Naive thymus-derived CD4-positive, alpha-beta T cell (primary cell): ENCODE results near the gene ANKRD42. TPM values are rescaled to one million over a fixed set of nuclear protein-coding genes. Genes with fewer than 3 reads are reported as not detected.

Source experiments
- ATAC-seq: fragments of 150-1000 bp; cut with Tn5 transposase; 2 replicates; pipeline ENCODE4 v1.10.0; 2021; ENCODE audit warnings: mild to moderate bottlenecking, moderate library complexity
- CTCF ChIA-PET: fragments of 350-600 bp; sonication (Branson Sonifier 250); formaldehyde crosslinking; loops from one replicate; lab custom pipeline; 2021; ENCODE audit warnings: antibody characterized with exemption; lab: Charles Lee
- POLR2A ChIA-PET: fragments of 350-600 bp; sonication (Branson Sonifier 250); formaldehyde crosslinking; loops from one replicate; lab custom pipeline; 2021; ENCODE audit warnings: antibody characterized with exemption, inconsistent platforms; lab: Charles Lee
- DNase-seq, 9 donors: peaks; one replicate each; pipeline versions ENCODE4 v3.0.0 to v3.0.0-alpha.2; 2020 to 2022; ENCODE audit warnings: mixed read lengths in 1 of 9
- H3K27ac ChIP-seq: one replicate; pipeline ENCODE4 v1.7.0; 2013; ENCODE audit warnings: mild to moderate bottlenecking, low read depth, low read length, moderate library complexity
- H3K27me3 ChIP-seq, 2 donors: one replicate each; pipeline ENCODE4 v1.7.0; 2013; ENCODE audit warnings: low read length in 2 of 2, mild to moderate bottlenecking in 2 of 2, moderate library complexity in 2 of 2; ENCODE audit not compliant: control insufficient read depth in 2 of 2, insufficient read depth in 2 of 2
- H3K36me3 ChIP-seq, 3 experiments: 1 replicate in 2 of 3; 2 replicates in 1 of 3; pipeline ENCODE4 v1.7.0; 2013; ENCODE audit warnings: low read length in 3 of 3, mild to moderate bottlenecking in 3 of 3, moderate library complexity in 1 of 3; ENCODE audit not compliant: insufficient read depth in 3 of 3, control insufficient read depth in 2 of 3
- H3K4me1 ChIP-seq, 2 donors: one replicate each; pipeline ENCODE4 v1.7.0; 2013; ENCODE audit warnings: low read length in 2 of 2, mild to moderate bottlenecking in 2 of 2, moderate library complexity in 1 of 2; ENCODE audit not compliant: control insufficient read depth in 2 of 2, insufficient read depth in 2 of 2
- H3K4me3 ChIP-seq: 2 replicates; pipeline ENCODE4 v1.7.0; 2013; ENCODE audit warnings: mild to moderate bottlenecking, low read length
- H3K9me3 ChIP-seq, 3 experiments: 1 replicate in 2 of 3; 2 replicates in 1 of 3; pipeline ENCODE4 v1.7.0; 2013; ENCODE audit warnings: low read length in 3 of 3; ENCODE audit not compliant: control insufficient read depth in 2 of 3
- H3K27ac Mint-ChIP-seq, 9 donors: one replicate each; pipeline ENCODE4 v1.8.0; 2020 to 2022; ENCODE audit warnings: mixed read lengths in 9 of 9, mild to moderate bottlenecking in 8 of 9, moderate library complexity in 5 of 9, inconsistent platforms in 2 of 9
- H3K27me3 Mint-ChIP-seq, 5 donors: one replicate each; pipeline ENCODE4 v1.8.0; 2021 to 2022; ENCODE audit warnings: mixed read lengths in 5 of 5, mild to moderate bottlenecking in 1 of 5
- H3K36me3 Mint-ChIP-seq, 5 donors: one replicate each; pipeline ENCODE4 v1.8.0; 2020 to 2022; ENCODE audit warnings: mixed read lengths in 5 of 5, mild to moderate bottlenecking in 3 of 5, inconsistent platforms in 1 of 5
- H3K4me1 Mint-ChIP-seq, 7 donors: one replicate each; pipeline ENCODE4 v1.8.0; 2020 to 2022; ENCODE audit warnings: mixed read lengths in 7 of 7, mild to moderate bottlenecking in 3 of 7, inconsistent platforms in 1 of 7
- H3K4me3 Mint-ChIP-seq, 10 donors: one replicate each; pipeline ENCODE4 v1.8.0; 2020 to 2022; ENCODE audit warnings: mild to moderate bottlenecking in 10 of 10, mixed read lengths in 10 of 10, moderate library complexity in 6 of 10, inconsistent platforms in 2 of 10
- H3K9me3 Mint-ChIP-seq, 11 donors: one replicate each; pipeline ENCODE4 v1.8.0; 2020 to 2022; ENCODE audit warnings: mixed read lengths in 11 of 11, mild to moderate bottlenecking in 4 of 11, inconsistent platforms in 1 of 11, moderate library complexity in 1 of 11
- intact Hi-C, 2 donors: fragments of 100-400 bp; cut with micrococcal nuclease; formaldehyde crosslinking; loops; one replicate each; pipeline ENCODE4 v1.15.1; 2023
- polyA plus RNA-seq, 2 donors: library from polyadenylated mRNA; unstranded; fragments of 300-500 nt; fragmentation: Illumina TruSeq; gene quantifications; one replicate each; pipeline ENCODE4 v1.2.3, GENCODE V29; 2021
- total RNA-seq, 6 experiments: library from RNA in 5 of 6; stranded (reverse) in 5 of 6; gene quantifications; 1 replicate in 5 of 6; 2 replicates in 1 of 6; pipeline ENCODE4 v1.2.3 and lab custom pipeline; 2021 to 2026

The ANKRD42 gene
- total and polyA plus RNA-seq, 7 experiments from 2014 or later, result 3.1 to 10.9 (median 6.6) TPM

DNA sequence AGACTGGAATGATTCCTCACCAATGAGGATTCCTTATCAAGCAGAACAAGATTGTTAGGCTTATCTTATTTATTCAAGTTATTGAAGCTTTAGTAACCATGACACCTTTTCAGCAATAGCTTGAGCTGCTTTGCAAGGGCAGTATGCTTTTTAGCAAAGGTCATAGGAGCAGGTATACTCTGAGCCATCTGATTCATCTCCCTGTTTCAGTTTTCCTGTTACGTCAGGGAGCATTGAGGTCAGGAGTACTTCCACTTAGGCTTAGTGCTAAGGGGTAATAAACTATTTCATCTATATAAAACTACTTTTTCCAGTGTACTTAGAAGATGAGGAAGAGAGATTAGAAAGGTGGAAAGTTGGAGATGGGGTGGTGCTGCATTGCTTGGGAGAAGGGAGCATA is 17.7 kb upstream of the ANKRD42 start:
- H3K27ac Mint-ChIP-seq, result peak overlapping the region in 5 of 9 donors; percentile 6 to 82 (median 39)
- H3K4me1 Mint-ChIP-seq, result peaks cover 23 to 73% (median 60%) of the 10 kb centered on the region in 7 donors
- Histone ChIP-seq H3K27me3 (no peaks in the 10 kb centered on the region), H3K36me3 (peaks cover 22 to 48% (median 33%) of the 10 kb centered on the region in 3 experiments), H3K9me3 (no peaks in the 10 kb centered on the region), H3K4me3 (no peak overlapping the region), H3K27ac (no peak overlapping the region), H3K4me1 (peaks cover 21 to 36% of the 10 kb centered on the region in 2 donors)
- ATAC-seq (no peak), DNase-seq (no peak)
- intact Hi-C loops, result loop anchor here in 1 of 2 donors (2.0 to 5.0 kb wide), 2 partner anchors 15 to 76 kb away; no protein-coding TSS in a partner anchor
- POLR2A ChIA-PET, result interaction anchor here (0.8 to 1.3 kb wide), 2 partner anchors 16 to 19 kb away, joined by 3 to 5 read pairs; partner anchors contain the start of gene PCF11
- CTCF ChIA-PET, result interaction anchor here (0.7 kb wide), 1 partner anchor 64 kb away, joined by 5 read pairs; no protein-coding TSS in a partner anchor
- H3K4me3 Mint-ChIP-seq, result peak overlapping the region in 6 of 10 donors; percentile 4 to 49 (median 24)
- no peaks in the 10 kb centered on the region for H3K27me3 Mint-ChIP-seq
- peaks cover 7 to 40% (median 21%) of the 10 kb centered on the region in 5 donors for H3K36me3 Mint-ChIP-seq
- no peaks in the 10 kb centered on the region for H3K9me3 Mint-ChIP-seq

DNA sequence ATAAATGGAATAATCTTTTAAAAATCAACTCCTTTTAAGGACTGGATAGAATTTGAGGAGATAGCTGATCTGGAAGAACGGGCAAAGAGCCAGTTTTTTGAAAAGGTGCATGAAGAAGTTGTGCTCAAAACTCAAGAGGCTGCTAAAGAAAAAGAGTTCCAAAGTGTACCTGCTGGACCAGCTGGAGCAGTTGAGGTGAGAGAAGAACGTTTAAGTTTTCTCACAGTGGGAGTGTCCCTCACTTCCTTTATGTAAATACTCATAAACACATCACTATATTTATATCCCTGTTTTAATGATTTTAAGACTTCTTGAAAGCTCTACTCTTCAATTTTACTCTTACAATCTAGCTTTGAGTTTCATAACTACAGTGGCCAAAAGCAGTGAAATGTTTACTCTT is 11.7 kb upstream of the ANKRD42 start:
- ChIA-PET CTCF (interaction anchor here (0.7 kb wide), 1 partner anchor 111 kb away, joined by 3 read pairs; no protein-coding TSS in a partner anchor), POLR2A (interaction anchor here (0.6 to 3.7 kb wide), 4 partner anchors 10 to 25 kb away, joined by 3 to 20 read pairs (median 5); partner anchors contain the start of genes ANKRD42 and PCF11)
- intact Hi-C loops, result loop anchor here in 1 of 2 donors (1.0 kb wide), 1 partner anchor 10 kb away; no protein-coding TSS in a partner anchor
- Histone ChIP-seq H3K4me1 (peaks cover 3 to 6% of the 10 kb centered on the region in 2 donors), H3K36me3 (peaks cover 36 to 72% (median 43%) of the 10 kb centered on the region in 3 experiments), H3K9me3 (no peaks in the 10 kb centered on the region), H3K27ac (peak overlapping the region; percentile 7), H3K27me3 (no peaks in the 10 kb centered on the region), H3K4me3 (no peak overlapping the region)
- DNase-seq (no peak), ATAC-seq (no peak)
- Mint-ChIP-seq H3K36me3 (peaks cover 0 to 47% (median 25%) of the 10 kb centered on the region in 5 donors), H3K27me3 (no peaks in the 10 kb centered on the region), H3K9me3 (no peaks in the 10 kb centered on the region), H3K27ac (peak overlapping the region in 8 of 9 donors; percentile 2 to 74 (median 56)), H3K4me1 (peaks cover 11 to 33% (median 32%) of the 10 kb centered on the region in 7 donors), H3K4me3 (no peak overlapping the region)

DNA sequence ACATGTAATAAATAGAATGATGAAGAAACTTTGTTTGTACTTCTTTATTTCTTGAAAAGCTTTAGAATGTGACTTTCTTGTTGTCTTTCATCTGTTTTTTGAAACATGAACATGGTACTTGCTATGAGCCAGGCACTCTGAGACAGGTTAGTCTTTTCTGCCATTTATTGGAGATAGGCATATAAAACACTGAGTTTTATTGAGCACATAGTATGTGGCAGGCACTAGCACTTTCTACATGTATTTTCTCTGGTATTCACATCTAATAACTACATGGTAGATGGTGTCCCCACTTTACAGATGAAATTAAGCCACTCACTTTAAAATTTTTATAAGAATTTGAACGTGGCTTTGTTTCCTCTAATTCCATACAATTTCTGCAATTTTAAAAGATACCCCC is 7.7 kb upstream of the ANKRD42 start:
- Histone ChIP-seq H3K27ac (no peak overlapping the region), H3K4me3 (no peak overlapping the region), H3K27me3 (no peaks in the 10 kb centered on the region), H3K4me1 (peaks cover 3 to 4% of the 10 kb centered on the region in 2 donors), H3K36me3 (peaks cover 17 to 51% (median 29%) of the 10 kb centered on the region in 3 experiments), H3K9me3 (no peaks in the 10 kb centered on the region)
- intact Hi-C loops, result loop anchor here in 1 of 2 donors (1.0 kb wide), 1 partner anchor 8 kb away; no protein-coding TSS in a partner anchor
- Mint-ChIP-seq H3K27ac (peak overlapping the region in 1 of 9 donors; percentile 48), H3K27me3 (no peaks in the 10 kb centered on the region), H3K4me3 (no peak overlapping the region), H3K36me3 (peaks cover 0 to 51% (median 32%) of the 10 kb centered on the region in 5 donors), H3K4me1 (peaks cover 9 to 21% (median 15%) of the 10 kb centered on the region in 7 donors), H3K9me3 (no peaks in the 10 kb centered on the region)
- no peak for ATAC-seq
- DNase-seq, result no peak
- ChIA-PET POLR2A (no interaction called here), CTCF (no interaction called here)

DNA sequence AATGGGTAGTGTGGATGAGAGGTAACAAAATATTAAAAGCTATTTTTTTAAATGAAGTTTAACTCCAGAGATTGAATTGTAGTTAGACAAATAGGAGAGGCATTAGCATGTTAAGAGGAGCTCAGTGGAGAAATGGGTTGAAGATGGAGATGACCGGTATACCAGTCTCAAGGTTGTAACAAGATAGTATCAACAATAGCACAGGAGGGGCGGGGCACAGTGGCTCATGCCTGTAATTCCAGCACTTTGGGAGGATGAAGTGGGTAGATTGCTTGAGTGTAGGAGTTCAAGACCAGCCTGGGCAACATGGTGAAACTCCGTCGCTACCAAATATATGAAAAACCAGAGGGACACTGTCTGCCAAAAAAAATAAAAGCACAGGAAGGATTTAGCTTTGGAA is 6.0 kb upstream of the ANKRD42 start:
- CTCF ChIA-PET, result no interaction called here
- Histone ChIP-seq H3K4me1 (peaks cover 5 to 6% of the 10 kb centered on the region in 2 donors), H3K27me3 (no peaks in the 10 kb centered on the region), H3K4me3 (no peak overlapping the region), H3K27ac (no peak overlapping the region), H3K9me3 (no peaks in the 10 kb centered on the region), H3K36me3 (peaks cover 8 to 43% (median 23%) of the 10 kb centered on the region in 3 experiments)
- Mint-ChIP-seq H3K4me1 (peaks cover 12 to 23% (median 17%) of the 10 kb centered on the region in 7 donors), H3K4me3 (no peak overlapping the region), H3K9me3 (no peaks in the 10 kb centered on the region), H3K36me3 (peaks cover 0 to 48% (median 25%) of the 10 kb centered on the region in 5 donors), H3K27ac (peak overlapping the region in 8 of 9 donors; percentile 11 to 84 (median 45)), H3K27me3 (no peaks in the 10 kb centered on the region)
- POLR2A ChIA-PET, result interaction anchor here (0.7 to 2.3 kb wide), 8 partner anchors 11 to 286 kb away, joined by 3 to 12 read pairs (median 3); partner anchors contain the start of genes DDIAS and PCF11
- no peak for DNase-seq
- ATAC-seq, result no peak
- intact Hi-C loops, result no loop called here

DNA sequence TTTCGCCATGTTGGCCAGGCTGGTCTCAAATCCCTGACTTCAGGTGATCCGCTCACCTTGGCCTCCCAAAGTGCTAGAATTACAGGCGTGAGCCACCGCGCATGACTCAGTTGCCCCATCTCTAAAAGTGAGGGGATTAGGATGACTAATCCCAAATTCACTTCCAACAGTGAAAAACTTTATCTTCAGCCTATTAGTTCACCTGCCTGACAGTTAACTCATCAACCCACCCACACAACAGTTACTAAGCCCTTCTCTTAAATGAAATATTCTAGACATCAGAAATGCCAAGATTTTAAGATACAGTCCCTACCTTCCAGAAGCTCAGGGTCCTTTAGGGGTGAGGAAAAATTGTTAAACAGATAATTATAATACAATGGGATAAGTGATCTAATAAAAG is 2.0 kb upstream of the ANKRD42 start:
- ATAC-seq, result no peak
- H3K36me3 ChIP-seq, result peaks cover 4 to 20% (median 4%) of the 10 kb centered on the region in 3 experiments
- POLR2A ChIA-PET, result interaction anchor here (0.8 to 1.2 kb wide), 2 partner anchors 34 to 291 kb away, joined by 3 to 7 read pairs; partner anchors contain the start of genes PCF11 and PRCP
- Mint-ChIP-seq H3K4me1 (peaks cover 28 to 48% (median 39%) of the 10 kb centered on the region in 7 donors), H3K9me3 (peaks cover 0 to 3% (median 0%) of the 10 kb centered on the region in 11 donors), H3K27me3 (no peaks in the 10 kb centered on the region), H3K27ac (peak overlapping the region in 6 of 9 donors; percentile 21 to 99 (median 48)), H3K36me3 (peaks cover 6 to 30% (median 18%) of the 10 kb centered on the region in 5 donors), H3K4me3 (peak overlapping the region in 4 of 10 donors; percentile 10 to 99 (median 32))
- CTCF ChIA-PET, result no interaction called here
- H3K4me3 ChIP-seq, result no peak overlapping the region
- H3K4me1 ChIP-seq, result peaks cover 22 to 23% of the 10 kb centered on the region in 2 donors
- no peak for DNase-seq
- H3K27me3 ChIP-seq, result no peaks in the 10 kb centered on the region
- peak overlapping the region; percentile 99 for H3K27ac ChIP-seq
- no peaks in the 10 kb centered on the region for H3K9me3 ChIP-seq
- intact Hi-C loops, result no loop called here

DNA sequence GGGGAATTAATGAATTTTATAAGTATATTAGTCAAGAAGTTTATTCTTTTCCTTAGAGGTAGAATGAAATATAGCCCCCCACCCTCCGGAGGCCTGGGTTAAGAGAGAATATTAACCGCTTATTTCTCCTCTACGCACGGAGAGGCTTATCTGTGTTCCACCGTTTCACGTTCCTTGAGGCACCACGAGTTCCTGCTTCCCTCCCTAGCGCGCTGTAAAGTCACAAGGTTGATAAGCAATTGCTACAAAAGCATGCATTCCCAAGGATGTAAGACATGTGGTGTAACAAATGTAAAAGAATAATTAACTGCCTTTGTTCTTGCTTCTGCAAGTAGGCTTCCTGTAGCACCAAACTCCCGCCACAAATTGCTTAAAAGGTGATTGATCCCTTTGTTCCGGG is 1.5 kb upstream of the ANKRD42 start:
- peak overlapping the region; percentile 89 for H3K4me3 ChIP-seq
- no peaks in the 10 kb centered on the region for H3K9me3 ChIP-seq
- ATAC-seq, result no peak
- H3K27ac ChIP-seq, result peak overlapping the region; percentile 99
- H3K9me3 Mint-ChIP-seq, result peaks cover 0 to 3% (median 0%) of the 10 kb centered on the region in 11 donors
- no peaks in the 10 kb centered on the region for H3K27me3 ChIP-seq
- H3K36me3 Mint-ChIP-seq, result peaks cover 6 to 25% (median 13%) of the 10 kb centered on the region in 5 donors
- H3K4me3 Mint-ChIP-seq, result peak overlapping the region; percentile 92 to 100 (median 98)
- POLR2A ChIA-PET, result interaction anchor here (0.8 to 1.2 kb wide), 2 partner anchors 35 to 292 kb away, joined by 3 to 7 read pairs; partner anchors contain the start of genes PCF11 and PRCP
- CTCF ChIA-PET, result no interaction called here
- peak overlapping the region; percentile 96 to 100 (median 99) for H3K27ac Mint-ChIP-seq
- peaks cover 0 to 15% (median 4%) of the 10 kb centered on the region in 3 experiments for H3K36me3 ChIP-seq
- H3K4me1 ChIP-seq, result peaks cover 22 to 28% of the 10 kb centered on the region in 2 donors
- DNase-seq, result no peak
- intact Hi-C loops, result loop anchor here in 1 of 2 donors (2.0 kb wide), 1 partner anchor 13 kb away; no protein-coding TSS in a partner anchor
- H3K4me1 Mint-ChIP-seq, result peaks cover 31 to 53% (median 44%) of the 10 kb centered on the region in 7 donors
- H3K27me3 Mint-ChIP-seq, result no peaks in the 10 kb centered on the region
